Heart right ventricle (tissue), 16 donors: ENCODE measurements around the gene FBXO28. TPM values are rescaled to one million over a fixed set of nuclear protein-coding genes. Genes with fewer than 3 reads are reported as not detected.
"Not testable (repeated sequence)": the region's sequence is repeated elsewhere in the genome, so short reads cannot be mapped to it uniquely, and the experiment has no call there.

Experiments
- ATAC-seq, 8 donors: fragments of 200-7000 bp; cut with Tn5 transposase; one replicate each; pipeline ENCODE4 v1.9.1; 2020; ENCODE audit warnings: mild to moderate bottlenecking in 8 of 8, moderate library complexity in 8 of 8, moderate number of reproducible peaks in 1 of 8
- DNase-seq, 2 donors: peaks; one replicate each; pipeline ENCODE4 v3.0.0-alpha.2; 2020
- H3K27ac ChIP-seq, 10 donors: fragments of 200-600 bp; sonication (generic) in 2 of 10; one replicate each; pipeline versions ENCODE4 v1.5.0 to v1.8.0; 2020 to 2022; ENCODE audit warnings: mild to moderate bottlenecking in 3 of 10
- H3K27me3 ChIP-seq, 7 donors: fragments of 200-600 bp; one replicate each; pipeline ENCODE4 v1.8.0; 2021 to 2022; ENCODE audit warnings: mild to moderate bottlenecking in 2 of 7
- H3K36me3 ChIP-seq, 9 donors: fragments of 200-600 bp; sonication (generic) in 1 of 9; one replicate each; pipeline versions ENCODE4 v1.5.0 to v1.8.0; 2020 to 2022; ENCODE audit warnings: mild to moderate bottlenecking in 2 of 9
- H3K4me1 ChIP-seq, 9 donors: fragments of 200-600 bp; sonication (generic) in 1 of 9; one replicate each; pipeline versions ENCODE4 v1.5.0 to v1.8.0; 2020 to 2022; ENCODE audit warnings: mild to moderate bottlenecking in 4 of 9
- H3K4me3 ChIP-seq, 10 donors: fragments of 200-600 bp; sonication (generic) in 2 of 10; one replicate each; pipeline versions ENCODE4 v1.5.0 to v1.8.0; 2020 to 2022; ENCODE audit warnings: mild to moderate bottlenecking in 7 of 10, moderate library complexity in 2 of 10
- H3K9me3 ChIP-seq, 11 donors: fragments of 200-600 bp in 10 of 11; sonication (generic) in 2 of 11; one replicate each; pipeline versions ENCODE4 v1.5.0 to v1.8.0; 2013 to 2022; ENCODE audit warnings: mild to moderate bottlenecking in 2 of 11, control low read depth in 1 of 11, moderate library complexity in 1 of 11
- WGBS, 2 donors: extraction: QIAGEN DNeasy Blood & Tissue Kit; methylation state at CpG; one replicate each; pipeline ENCODE4 v1.1.7; 2013; ENCODE audit warnings: inconsistent platforms in 1 of 2; 5-methylcytosine and 5-hydroxymethylcytosine counted together
- intact Hi-C, 10 donors: fragments of 100-400 bp; cut with DNase I; formaldehyde crosslinking; loops; one replicate each; pipeline versions ENCODE4 v1.11.1 to v1.14.2; 2022
- polyA plus RNA-seq, 2 donors: library from polyadenylated mRNA; stranded (reverse); fragments of 200-250 nt; gene quantifications; one replicate each; pipeline ENCODE4 v1.2.3, GENCODE V29; 2013
- total RNA-seq, 10 donors: library from RNA; stranded (reverse); fragmentation: NEBNext Ultra II Directional in 3 of 10; extraction: Animal tissue kit (Norgen Biotek cat#: 25700) in 3 of 10; gene quantifications; one replicate each; pipeline versions ENCODE4 v1.2.1 to v1.2.4, GENCODE V29; 2021 to 2023
- TF ChIP-seq, protein P1 (sequence below), 9 donors: fragments of 200-600 bp; sonication (generic) in 2 of 9; IDR thresholded peaks; one replicate each; pipeline versions ENCODE4 v1.5.0 to v1.8.0; 2021 to 2022; ENCODE audit warnings: antibody characterized with exemption in 9 of 9, mild to moderate bottlenecking in 5 of 9, moderate library complexity in 1 of 9
- donor health status: Arrhythmogenic right ventricular cardiomyopathy.
- donor health status: ischemic (EF 13 %, LVEDD 7.1; RV severe dilation, severe dysfunction).
- donor health status: healthy with polysubstance abuse.
- donor health status: DM: no; HTN: yes; CAD: no.
- donor health status: DM: no; HTN: no; CAD: no.
- donor health status: ischemic (EF 25% LVEDD 6.9; RV normal size, moderate dysfunction).
- donor health status: ischemic (EF 25% LVEDD 5.7; RV mildly dilated, moderate dysfunction).
- donor health status: healthy.
- donor health status: DM: yes; HTN: yes; CAD: no.
- donor health status: Ischemic cardiomyopathy.
- donor health status: ischemic (EF 35%, LVEDD 5.7; RV mildly dilated, moderate dysfunction).
- donor health status: nonischemic (EF 11% LVEDD 7.7; RV severe dilation, severe dysfunction).
- donor health status: DM: yes; HTN: yes; CAD: no.
- donor health status: PGD.
- donor health status: ischemic (EF 29% LVEDD 5.4; RV normal size, mild dysfunction).
- donor health status: nonischemic (EF 23%, LVEDD 6.1; RV moderate dilation, normal function).

FBXO28 gene
- total and polyA plus RNA-seq, 12 donors: 5.9 to 22.9 (median 20.1) TPM

DNA sequence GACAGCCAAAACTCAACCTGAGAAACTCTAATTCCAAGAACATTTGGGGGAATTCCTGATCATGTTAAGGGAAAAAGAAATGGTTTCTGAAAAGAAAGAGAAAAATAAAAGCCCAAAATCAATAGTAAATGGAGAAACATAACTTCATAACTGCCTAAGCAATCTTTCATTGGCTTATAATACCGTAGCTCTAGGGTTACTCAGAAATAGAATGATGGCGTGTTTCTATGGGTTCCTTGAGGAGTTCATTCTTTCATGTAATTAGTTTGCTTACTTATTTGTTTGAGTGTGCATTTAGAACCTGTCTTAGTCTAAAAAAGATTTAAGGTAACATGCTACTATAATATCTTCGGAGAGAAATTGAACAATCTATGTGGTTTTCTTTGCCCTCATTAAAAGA is 37.5 kb upstream of the FBXO28 start:
- no peak overlapping the region for H3K27ac ChIP-seq
- H3K4me1 ChIP-seq: no peaks in the 10 kb centered on the region
- H3K36me3 ChIP-seq: no peaks in the 10 kb centered on the region
- TF ChIP-seq, protein P1, sequence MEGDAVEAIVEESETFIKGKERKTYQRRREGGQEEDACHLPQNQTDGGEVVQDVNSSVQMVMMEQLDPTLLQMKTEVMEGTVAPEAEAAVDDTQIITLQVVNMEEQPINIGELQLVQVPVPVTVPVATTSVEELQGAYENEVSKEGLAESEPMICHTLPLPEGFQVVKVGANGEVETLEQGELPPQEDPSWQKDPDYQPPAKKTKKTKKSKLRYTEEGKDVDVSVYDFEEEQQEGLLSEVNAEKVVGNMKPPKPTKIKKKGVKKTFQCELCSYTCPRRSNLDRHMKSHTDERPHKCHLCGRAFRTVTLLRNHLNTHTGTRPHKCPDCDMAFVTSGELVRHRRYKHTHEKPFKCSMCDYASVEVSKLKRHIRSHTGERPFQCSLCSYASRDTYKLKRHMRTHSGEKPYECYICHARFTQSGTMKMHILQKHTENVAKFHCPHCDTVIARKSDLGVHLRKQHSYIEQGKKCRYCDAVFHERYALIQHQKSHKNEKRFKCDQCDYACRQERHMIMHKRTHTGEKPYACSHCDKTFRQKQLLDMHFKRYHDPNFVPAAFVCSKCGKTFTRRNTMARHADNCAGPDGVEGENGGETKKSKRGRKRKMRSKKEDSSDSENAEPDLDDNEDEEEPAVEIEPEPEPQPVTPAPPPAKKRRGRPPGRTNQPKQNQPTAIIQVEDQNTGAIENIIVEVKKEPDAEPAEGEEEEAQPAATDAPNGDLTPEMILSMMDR (IDR thresholded peaks at IDR 0.05): no peak
- intact Hi-C loops: no loop called here
- 90 to 93% methylated on average over 3 of the region's 3 CpGs for WGBS, 2 donors
- ATAC-seq (no peak), DNase-seq (no peak)
- H3K27me3 ChIP-seq: peaks cover 0 to 8% (median 0%) of the 10 kb centered on the region in 7 donors
- H3K4me3 ChIP-seq: no peak overlapping the region
- H3K9me3 ChIP-seq: peaks cover 0 to 10% (median 0%) of the 10 kb centered on the region in 11 donors

DNA sequence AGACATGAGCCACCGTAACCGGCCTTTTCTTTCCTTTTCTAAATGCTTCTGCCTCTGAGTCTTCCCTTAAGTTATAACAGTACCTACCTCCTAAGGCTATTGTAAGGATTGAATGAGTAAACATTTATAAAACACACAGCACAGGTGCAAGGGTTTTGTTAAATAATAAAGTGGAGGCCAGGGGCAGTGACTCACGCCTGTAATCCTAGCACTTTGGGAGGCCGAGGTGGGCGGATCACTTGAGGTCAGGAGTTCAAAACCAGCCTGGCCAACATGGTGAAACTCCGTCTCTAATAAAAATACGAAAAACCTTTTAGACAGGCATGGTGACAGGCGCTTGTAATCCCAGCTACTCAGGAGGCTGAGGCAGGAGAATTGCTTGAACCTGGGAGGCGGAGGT is 34.3 kb upstream of the FBXO28 start:
- H3K4me3 ChIP-seq, ATAC-seq, H3K36me3 ChIP-seq, H3K9me3 ChIP-seq, intact Hi-C loops, DNase-seq, H3K4me1 ChIP-seq, H3K27ac ChIP-seq, H3K27me3 ChIP-seq: not testable (repeated sequence)
- WGBS, 2 donors: 59 to 75% methylated on average over 9 of the region's 9 CpGs

DNA sequence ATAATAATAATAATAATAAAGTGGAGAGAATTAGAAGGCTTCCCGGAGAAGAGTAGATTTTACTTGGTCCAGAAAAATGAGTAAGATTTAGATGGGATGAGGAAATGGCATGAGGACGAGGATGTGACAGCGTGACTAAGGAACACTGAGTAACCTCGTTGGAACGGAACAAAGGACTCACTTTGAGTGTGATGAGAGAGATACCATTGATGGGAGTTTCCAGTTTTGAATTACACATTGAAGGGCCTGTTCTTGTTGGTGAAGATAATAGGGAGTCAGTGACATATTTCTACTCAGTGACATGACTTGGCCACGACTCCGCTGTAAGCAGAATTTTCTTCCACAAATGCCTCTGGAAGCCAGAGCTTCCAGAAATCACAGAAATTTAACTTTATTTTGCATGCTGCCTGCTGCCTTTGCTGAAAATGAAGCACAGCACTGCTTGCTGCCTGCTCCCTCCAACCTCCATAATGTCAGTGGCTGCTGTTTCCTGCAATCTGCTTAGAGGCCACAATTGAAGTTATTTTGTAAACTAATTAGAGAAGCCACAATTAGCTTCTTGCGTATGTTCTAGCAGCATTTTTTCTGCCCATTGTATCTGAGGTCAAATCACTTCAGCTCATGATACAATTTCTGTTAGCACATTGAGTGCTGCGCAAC is 33.7 kb upstream of the FBXO28 start:
- Histone ChIP-seq H3K4me1 (no peaks in the 10 kb centered on the region), H3K27ac (no peak overlapping the region), H3K9me3 (no peaks in the 10 kb centered on the region), H3K36me3 (no peaks in the 10 kb centered on the region), H3K4me3 (no peak overlapping the region), H3K27me3 (peaks cover 0 to 8% (median 4%) of the 10 kb centered on the region in 7 donors)
- DNase-seq (no peak), ATAC-seq (no peak)
- intact Hi-C loops: no loop called here
- TF ChIP-seq, protein P1 (IDR thresholded peaks at IDR 0.05): no peak
- 45 to 47% methylated on average over 9 of the region's 9 CpGs for WGBS, 2 donors

DNA sequence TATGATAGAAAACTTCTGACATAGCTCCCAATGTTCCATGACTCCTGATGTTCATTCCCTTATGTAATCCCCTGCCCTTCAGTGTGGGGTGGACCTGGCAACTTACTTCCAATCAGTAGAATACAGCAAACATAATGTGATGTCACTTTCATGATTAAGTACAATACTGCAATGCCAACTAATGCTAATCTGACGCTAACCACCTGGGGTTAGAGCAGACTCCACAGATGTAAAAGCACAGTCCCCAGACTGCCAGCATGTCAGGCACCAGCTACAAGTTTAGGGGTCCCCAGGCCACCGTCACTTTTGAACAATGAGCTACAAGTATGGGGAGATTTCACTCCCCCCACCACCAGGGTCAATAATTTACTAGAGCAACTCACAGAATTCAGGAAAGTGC is 32.3 kb upstream of the FBXO28 start:
- Histone ChIP-seq H3K4me3 (no peak overlapping the region), H3K4me1 (no peaks in the 10 kb centered on the region), H3K36me3 (no peaks in the 10 kb centered on the region), H3K27me3 (peaks cover 0 to 9% (median 6%) of the 10 kb centered on the region in 7 donors), H3K9me3 (no peaks in the 10 kb centered on the region), H3K27ac (no peak overlapping the region)
- intact Hi-C loops: no loop called here
- ATAC-seq: no peak
- no peak for DNase-seq
- TF ChIP-seq, protein P1 (IDR thresholded peaks at IDR 0.05): no peak
- 94% methylated on average over 2 of the region's 2 CpGs for WGBS, 2 donors

DNA sequence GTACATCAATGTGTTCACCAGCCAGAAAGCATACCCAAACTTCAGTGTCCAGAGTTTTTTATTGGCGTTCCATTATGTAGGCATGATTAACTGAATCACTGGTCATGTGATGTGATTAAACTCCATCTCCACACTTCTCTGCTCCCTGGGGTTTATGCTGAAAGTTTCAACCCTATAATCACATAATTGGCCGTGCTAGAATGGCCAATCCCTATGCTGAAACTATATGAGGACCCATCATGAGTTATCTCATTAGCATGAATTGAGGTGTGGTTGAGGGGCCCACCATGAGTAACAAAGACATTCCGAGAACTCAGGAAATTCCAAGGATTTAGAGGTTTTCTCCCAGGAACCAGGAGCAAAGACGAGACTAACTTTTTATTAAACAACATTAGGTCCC is 31.8 kb upstream of the FBXO28 start:
- no peaks in the 10 kb centered on the region for H3K36me3 ChIP-seq
- TF ChIP-seq, protein P1 (IDR thresholded peaks at IDR 0.05): no peak
- intact Hi-C loops: no loop called here
- H3K27ac ChIP-seq: no peak overlapping the region
- no peaks in the 10 kb centered on the region for H3K9me3 ChIP-seq
- 64 to 77% methylated on average over 4 of the region's 4 CpGs for WGBS, 2 donors
- H3K4me3 ChIP-seq: no peak overlapping the region
- H3K27me3 ChIP-seq: peaks cover 0 to 9% (median 6%) of the 10 kb centered on the region in 7 donors
- DNase-seq (no peak), ATAC-seq (no peak)
- no peaks in the 10 kb centered on the region for H3K4me1 ChIP-seq
